ENCODE measurements around the gene PDXDC1.
"Not testable (repeated sequence)": the region's sequence is repeated elsewhere in the genome, so short reads cannot be mapped to it uniquely, and the experiment has no call there.

- TF ChIP-seq SP1 (CRISPR knock-in tag; conservative IDR thresholded peaks at IDR 0.05); ZNF263 (CRISPR knock-in tag; IDR thresholded peaks at IDR 0.05; ENCODE audit: low read depth); E2F1 (CRISPR knock-in tag; IDR thresholded peaks at IDR 0.05); AR (CRISPR knock-in tag; IDR thresholded peaks at IDR 0.05); CREB1 (CRISPR knock-in tag; IDR thresholded peaks at IDR 0.05); ZNF532 (CRISPR knock-in tag; IDR thresholded peaks at IDR 0.05; ENCODE audit: borderline replicate concordance); JUN (CRISPR knock-in tag; IDR thresholded peaks at IDR 0.05); CREM (CRISPR knock-in tag; IDR thresholded peaks at IDR 0.05): not testable (repeated sequence)
- TF ChIP-seq, protein P1, sequence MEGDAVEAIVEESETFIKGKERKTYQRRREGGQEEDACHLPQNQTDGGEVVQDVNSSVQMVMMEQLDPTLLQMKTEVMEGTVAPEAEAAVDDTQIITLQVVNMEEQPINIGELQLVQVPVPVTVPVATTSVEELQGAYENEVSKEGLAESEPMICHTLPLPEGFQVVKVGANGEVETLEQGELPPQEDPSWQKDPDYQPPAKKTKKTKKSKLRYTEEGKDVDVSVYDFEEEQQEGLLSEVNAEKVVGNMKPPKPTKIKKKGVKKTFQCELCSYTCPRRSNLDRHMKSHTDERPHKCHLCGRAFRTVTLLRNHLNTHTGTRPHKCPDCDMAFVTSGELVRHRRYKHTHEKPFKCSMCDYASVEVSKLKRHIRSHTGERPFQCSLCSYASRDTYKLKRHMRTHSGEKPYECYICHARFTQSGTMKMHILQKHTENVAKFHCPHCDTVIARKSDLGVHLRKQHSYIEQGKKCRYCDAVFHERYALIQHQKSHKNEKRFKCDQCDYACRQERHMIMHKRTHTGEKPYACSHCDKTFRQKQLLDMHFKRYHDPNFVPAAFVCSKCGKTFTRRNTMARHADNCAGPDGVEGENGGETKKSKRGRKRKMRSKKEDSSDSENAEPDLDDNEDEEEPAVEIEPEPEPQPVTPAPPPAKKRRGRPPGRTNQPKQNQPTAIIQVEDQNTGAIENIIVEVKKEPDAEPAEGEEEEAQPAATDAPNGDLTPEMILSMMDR (IDR thresholded peaks at IDR 0.05) = not testable (repeated sequence)
- TF ChIP-seq, protein P2, sequence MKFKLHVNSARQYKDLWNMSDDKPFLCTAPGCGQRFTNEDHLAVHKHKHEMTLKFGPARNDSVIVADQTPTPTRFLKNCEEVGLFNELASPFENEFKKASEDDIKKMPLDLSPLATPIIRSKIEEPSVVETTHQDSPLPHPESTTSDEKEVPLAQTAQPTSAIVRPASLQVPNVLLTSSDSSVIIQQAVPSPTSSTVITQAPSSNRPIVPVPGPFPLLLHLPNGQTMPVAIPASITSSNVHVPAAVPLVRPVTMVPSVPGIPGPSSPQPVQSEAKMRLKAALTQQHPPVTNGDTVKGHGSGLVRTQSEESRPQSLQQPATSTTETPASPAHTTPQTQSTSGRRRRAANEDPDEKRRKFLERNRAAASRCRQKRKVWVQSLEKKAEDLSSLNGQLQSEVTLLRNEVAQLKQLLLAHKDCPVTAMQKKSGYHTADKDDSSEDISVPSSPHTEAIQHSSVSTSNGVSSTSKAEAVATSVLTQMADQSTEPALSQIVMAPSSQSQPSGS (CRISPR knock-in tag; IDR thresholded peaks at IDR 0.05; ENCODE audit: borderline replicate concordance, low read depth) = not testable (repeated sequence)
These were observed 21.9 kb downstream of the PDXDC1 start for GRCh38 chr16:14996702-14997101.
